IMR-90 (cell line): ENCODE measurements around the gene RAPGEF1. TPM values are rescaled to one million over a fixed set of nuclear protein-coding genes. Genes with fewer than 3 reads are reported as not detected.

ENCODE experiments used
- ATAC-seq: fragments of 200-7000 bp; cut with Tn5 transposase; 2 replicates; pipeline ENCODE4 v1.9.1; 2020; ENCODE audit warnings: low read depth, mild to moderate bottlenecking, moderate library complexity
- BruUV-seq: library from RNA; stranded (reverse); fragments of 400-500 nt; replicated peaks from 2 replicates; lab custom pipeline; 2021; lab: Mats Ljungman, UMichigan
- CTCF ChIA-PET: fragments of 300-600 bp; formaldehyde crosslinking; extraction: SDS; loops from one replicate; lab custom pipeline; 2021; ENCODE audit warnings: antibody characterized with exemption; lab: Yijun Ruan, JAX
- POLR2A ChIA-PET: fragments of 300-600 bp; sonication (Branson Sonifier 250); formaldehyde crosslinking; loops from one replicate; lab custom pipeline; 2022; ENCODE audit warnings: antibody characterized with exemption; ENCODE audit not compliant: unreplicated experiment; lab: Charles Lee
- DNase-seq: peaks from one replicate; pipeline ENCODE4 v3.0.0; 2013
- H2AFZ ChIP-seq: replicated peaks from 2 replicates; pipeline ENCODE3; 2013; ENCODE audit warnings: low read length, mild to moderate bottlenecking; ENCODE audit not compliant: poor library complexity
- H2AK5ac ChIP-seq: 2 replicates; pipeline ENCODE4 v1.6.1; 2013; ENCODE audit warnings: low read depth, low read length, inconsistent platforms
- H2AK9ac ChIP-seq: replicated peaks from 2 replicates; pipeline ENCODE3; 2013; ENCODE audit warnings: mild to moderate bottlenecking, low read depth, low read length, moderate library complexity; ENCODE audit not compliant: poor library complexity
- H2BK120ac ChIP-seq: 2 replicates; pipeline ENCODE4 v1.6.1; 2013; ENCODE audit warnings: low read depth, low read length, inconsistent platforms
- H2BK15ac ChIP-seq: 3 replicates; pipeline ENCODE4 v1.6.1; 2013; ENCODE audit warnings: low read depth, low read length, inconsistent platforms
- H2BK20ac ChIP-seq: 2 replicates; pipeline ENCODE4 v1.6.1; 2013; ENCODE audit warnings: low read depth, mild to moderate bottlenecking, inconsistent platforms, low read length, moderate library complexity
- H2BK5ac ChIP-seq: 2 replicates; pipeline ENCODE4 v1.6.1; 2013; ENCODE audit warnings: mild to moderate bottlenecking, low read depth, low read length, inconsistent platforms; ENCODE audit not compliant: poor library complexity, severe bottlenecking
- H3K14ac ChIP-seq: replicated peaks from 2 replicates; pipeline ENCODE4 v1.6.1; 2013; ENCODE audit warnings: low read depth, low read length, inconsistent platforms
- H3K18ac ChIP-seq: 2 replicates; pipeline ENCODE4 v1.6.1; 2013; ENCODE audit warnings: low read depth, low read length, control low read depth
- H3K23ac ChIP-seq: 2 replicates; pipeline ENCODE4 v1.6.1; 2013; ENCODE audit warnings: low read depth, low read length, inconsistent platforms
- H3K27ac ChIP-seq: 2 replicates; pipeline ENCODE4 v1.5.1; 2013; ENCODE audit warnings: mild to moderate bottlenecking, control low read depth, low read length; ENCODE audit not compliant: insufficient read depth
- H3K27me3 ChIP-seq: 2 replicates; pipeline ENCODE4 v1.6.1; 2013; ENCODE audit warnings: low read length; ENCODE audit not compliant: control insufficient read depth, insufficient read depth
- H3K36me3 ChIP-seq: 2 replicates; pipeline ENCODE4 v1.6.1; 2013; ENCODE audit warnings: low read length, mixed read lengths; ENCODE audit not compliant: control insufficient read depth, insufficient read depth
- H3K4ac ChIP-seq: 2 replicates; pipeline ENCODE4 v1.6.1; 2013; ENCODE audit warnings: low read depth, low read length, inconsistent platforms
- H3K4me1 ChIP-seq: 2 replicates; pipeline ENCODE4 v1.6.1; 2013; ENCODE audit warnings: low read length, mixed read lengths; ENCODE audit not compliant: control insufficient read depth, insufficient read depth
- H3K4me2 ChIP-seq: 2 replicates; pipeline ENCODE4 v1.6.1; 2013; ENCODE audit warnings: low read depth, mild to moderate bottlenecking, control low read depth, low read length, moderate library complexity
- H3K4me3 ChIP-seq: 2 replicates; pipeline ENCODE4 v1.5.1; 2013; ENCODE audit warnings: low read depth, mild to moderate bottlenecking, control low read depth, low read length, moderate library complexity; ENCODE audit not compliant: insufficient read depth
- H3K56ac ChIP-seq: 2 replicates; pipeline ENCODE4 v1.6.1; 2013; ENCODE audit warnings: low read length, inconsistent platforms; ENCODE audit not compliant: insufficient read depth; ENCODE audit errors: extremely low read depth
- H3K79me1 ChIP-seq, 2 experiments: 2 replicates each; pipeline ENCODE4 v1.6.1; 2013; ENCODE audit warnings: low read length in 2 of 2, inconsistent platforms in 1 of 2, low read depth in 1 of 2
- H3K9ac ChIP-seq: 2 replicates; pipeline ENCODE4 v1.6.1; 2013; ENCODE audit warnings: low read depth, low read length, control low read depth
- H3K9me1 ChIP-seq: 2 replicates; pipeline ENCODE4 v1.6.1; 2013; ENCODE audit warnings: low read length, inconsistent platforms; ENCODE audit not compliant: insufficient read depth
- H3K9me3 ChIP-seq: 2 replicates; pipeline ENCODE4 v1.6.1; 2013; ENCODE audit warnings: low read length; ENCODE audit not compliant: control insufficient read depth, insufficient read depth
- H4K20me1 ChIP-seq: 2 replicates; pipeline ENCODE4 v1.6.1; 2013; ENCODE audit warnings: low read length, inconsistent platforms; ENCODE audit not compliant: insufficient read depth
- H4K5ac ChIP-seq: 2 replicates; pipeline ENCODE4 v1.6.1; 2013; ENCODE audit warnings: mild to moderate bottlenecking, low read depth, low read length, control low read depth
- H4K8ac ChIP-seq, 2 experiments: 2 replicates each; pipeline ENCODE4 v1.6.1; 2013; ENCODE audit warnings: low read depth in 2 of 2, low read length in 2 of 2, control low read depth in 1 of 2, inconsistent platforms in 1 of 2
- H4K91ac ChIP-seq: 2 replicates; pipeline ENCODE4 v1.6.1; 2013; ENCODE audit warnings: low read depth, low read length, inconsistent platforms; ENCODE audit not compliant: insufficient read depth
- BHLHE40 ChIP-seq: fragments of 150-350 bp; IDR thresholded peaks from 2 replicates; pipeline ENCODE4 v1.6.1; 2016; ENCODE audit warnings: mild to moderate bottlenecking, low read depth, low read length
- CEBPB ChIP-seq: IDR thresholded peaks from 2 replicates; pipeline ENCODE4 v1.6.1; 2012; ENCODE audit warnings: low read depth, low read length, improper control_type of control experiment
- CHD1 ChIP-seq: IDR thresholded peaks from 2 replicates; pipeline ENCODE4 v1.6.1; 2012; ENCODE audit warnings: low read depth, low read length, improper control_type of control experiment
- CTCF ChIP-seq: conservative IDR thresholded peaks from 2 replicates; pipeline ENCODE4 v1.5.1; 2012; ENCODE audit warnings: mild to moderate bottlenecking, low read depth, low read length, improper control_type of control experiment
- FOS ChIP-seq: fragments of 150-350 bp; IDR thresholded peaks from 2 replicates; pipeline ENCODE4 v1.6.1; 2016; ENCODE audit warnings: low read depth, low read length
- MAFK ChIP-seq: IDR thresholded peaks from 2 replicates; pipeline ENCODE4 v1.6.1; 2012; ENCODE audit warnings: low read depth, low read length, improper control_type of control experiment
- MAZ ChIP-seq: IDR thresholded peaks from 2 replicates; pipeline ENCODE4 v1.6.1; 2012; ENCODE audit warnings: low read depth, mild to moderate bottlenecking, low read length, improper control_type of control experiment, moderate library complexity, borderline replicate concordance
- POLR2A ChIP-seq: IDR thresholded peaks from 2 replicates; pipeline ENCODE4 v1.6.1; 2012; ENCODE audit warnings: mild to moderate bottlenecking, low read depth, low read length
- RAD21 ChIP-seq: IDR thresholded peaks from 2 replicates; pipeline ENCODE4 v1.6.1; 2012; ENCODE audit warnings: low read length, improper control_type of control experiment
- RCOR1 ChIP-seq: IDR thresholded peaks from 2 replicates; pipeline ENCODE4 v1.6.1; 2012; ENCODE audit warnings: mild to moderate bottlenecking, low read length, improper control_type of control experiment; ENCODE audit not compliant: insufficient replicate concordance
- RFX5 ChIP-seq: IDR thresholded peaks from 2 replicates; pipeline ENCODE4 v1.8.0; 2012; ENCODE audit warnings: low read depth, mild to moderate bottlenecking, low read length, moderate library complexity
- SMC3 ChIP-seq: fragments of 150-350 bp; IDR thresholded peaks from 2 replicates; pipeline ENCODE4 v1.6.1; 2016; ENCODE audit warnings: low read depth, mild to moderate bottlenecking, antibody characterized with exemption, low read length, moderate library complexity
- WGBS, 2 experiments: methylation state at CpG; one replicate each; pipeline versions ENCODE4 v1.1.5 to v1.1.7; 2013; ENCODE audit warnings: missing lambda C conversion rate in 2 of 2; ENCODE audit not compliant: insufficient read length in 1 of 2; ENCODE audit errors: extremely low coverage in 2 of 2; 5-methylcytosine and 5-hydroxymethylcytosine counted together
- dilution Hi-C: fragments of 300-500 bp; cut with HindIII; formaldehyde crosslinking; loops from one replicate; pipeline ENCODE4 v1.14.3; 2018; ENCODE audit warnings: low sequenced_read_pairs; ENCODE audit not compliant: unreplicated experiment
- in situ Hi-C: fragments of 300-500 bp; cut with MboI; formaldehyde crosslinking; loops from 3 replicates; pipeline ENCODE4 v1.14.3; 2019; ENCODE audit warnings: low sequenced_read_pairs, inconsistent platforms, mixed read lengths
- intact Hi-C: fragments of 100-400 bp; cut with micrococcal nuclease; formaldehyde crosslinking; loops from 2 replicates; pipeline ENCODE4 v1.10.0; 2022
- polyA plus RNA-seq, 3 experiments: library from polyadenylated mRNA; depleted of rRNA; stranded (reverse); fragments of >200 nt; gene quantifications; 2 replicates each; pipeline ENCODE4 v1.2.3, GENCODE V29; 2012; ENCODE audit warnings: low replicate concordance in 1 of 3
- total RNA-seq: library from RNA; depleted of rRNA; stranded (reverse); fragments of >200 nt; gene quantifications from 2 replicates; pipeline ENCODE4 v1.2.3, GENCODE V29; 2012

The RAPGEF1 gene
- total and polyA plus RNA-seq, 2 of the 4 experiments (the other 2 are of a cell fraction) = 13.1 to 22.3 TPM

DNA sequence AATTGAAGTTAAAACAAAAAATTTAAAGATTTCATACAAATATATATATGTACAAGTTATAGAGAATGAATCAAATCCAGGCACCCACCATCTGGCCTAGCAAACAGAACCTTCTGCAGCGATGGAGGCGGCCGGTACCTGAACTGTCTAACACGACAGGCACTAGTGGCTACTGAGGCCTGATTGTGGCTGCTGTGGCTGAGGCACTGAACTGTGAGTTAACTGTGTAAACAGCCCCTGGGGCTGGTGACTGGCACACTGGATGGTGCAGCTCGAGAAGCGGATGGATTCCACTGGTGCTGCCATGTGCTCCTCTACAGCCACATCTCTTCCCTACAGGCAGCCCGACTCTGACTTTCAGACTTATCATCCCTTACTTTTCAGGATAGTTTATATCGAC, 82.4 kb downstream of the RAPGEF1 start:
- Histone ChIP-seq H2BK120ac (peak overlapping the region; percentile 97), H3K79me1 (peaks cover 27 to 74% of the 10 kb centered on the region in 2 experiments), H3K27ac (peak overlapping the region; percentile 97), H3K4me2 (peak overlapping the region; percentile 54), H4K5ac (peak overlapping the region; percentile 66), H3K9ac (peak overlapping the region; percentile 39; the same call in 1 of the 2 replicates), H2BK15ac (peak overlapping the region; percentile 9; the same call in 1 of the 3 replicates), H3K9me3 (no peaks in the 10 kb centered on the region), H3K9me1 (peaks cover 40% of the 10 kb centered on the region), H4K91ac (peak overlapping the region; percentile 70), H3K23ac (peak overlapping the region; percentile 78), H4K8ac (peak overlapping the region; percentile 2 to 78; a peak in 3 of 4 replicates), H2BK20ac (peak overlapping the region; percentile 95), H3K4ac (peak overlapping the region; percentile 98), H3K18ac (peak overlapping the region; percentile 54), H3K27me3 (no peaks in the 10 kb centered on the region), H3K4me1 (peaks cover 33% of the 10 kb centered on the region), H3K14ac (peak overlapping the region; percentile 72), H2BK5ac (peak overlapping the region; percentile 94), H3K36me3 (no peaks in the 10 kb centered on the region), H2AK5ac (peak overlapping the region; percentile 86), H4K20me1 (peaks cover 23% of the 10 kb centered on the region), H2AFZ (no peak overlapping the region), H2AK9ac (peak overlapping the region; percentile 91), H3K4me3 (no peak overlapping the region), H3K56ac (peak overlapping the region; percentile 44; the same call in 1 of the 2 replicates)
- intact Hi-C loops (loop anchor here (5.0 kb wide), 3 partner anchors 50 to 75 kb away; no protein-coding TSS in a partner anchor), in situ Hi-C loops (no loop called here), dilution Hi-C loops (no loop called here)
- no peak for TF ChIP-seq MAFK
- no peak for TF ChIP-seq SMC3
- TF ChIP-seq MAZ = no peak
- TF ChIP-seq POLR2A = no peak
- TF ChIP-seq RCOR1 = no peak
- TF ChIP-seq CHD1 = no peak
- no peak for TF ChIP-seq FOS
- no peak for TF ChIP-seq RFX5
- TF ChIP-seq CEBPB = no peak
- no peak for TF ChIP-seq BHLHE40
- TF ChIP-seq CTCF = no peak
- TF ChIP-seq RAD21 = no peak
- no peak for DNase-seq
- ATAC-seq = peak; percentile 36
- BruUV-seq = no TSS peak
- WGBS, 2 experiments = no CpG with 5 or more reads among the region's 8 CpGs
- CTCF ChIA-PET = interaction anchor here (0.6 kb wide), 1 partner anchor 274 kb away, joined by 3 read pairs; no protein-coding TSS in a partner anchor
- POLR2A ChIA-PET = interaction anchor here (0.5 kb wide), 1 partner anchor 62 kb away, joined by 3 read pairs; no protein-coding TSS in a partner anchor
